IPS-20b (cell line): ENCODE measurements around the gene TBX21.

Source experiments
- H3K27ac ChIP-seq: one replicate; pipeline ENCODE4 v1.5.1; 2013; ENCODE audit warnings: low read length
- H3K27me3 ChIP-seq: 2 replicates; pipeline ENCODE4 v1.6.1; 2013; ENCODE audit warnings: mild to moderate bottlenecking, low read length, inconsistent platforms; ENCODE audit not compliant: insufficient read depth
- H3K36me3 ChIP-seq: 2 replicates; pipeline ENCODE4 v1.6.1; 2013; ENCODE audit warnings: low read depth, mild to moderate bottlenecking, inconsistent platforms, low read length, moderate library complexity; ENCODE audit not compliant: insufficient read depth
- H3K4me1 ChIP-seq: 2 replicates; pipeline ENCODE4 v1.6.1; 2013; ENCODE audit warnings: mild to moderate bottlenecking, control low read depth, inconsistent platforms, low read length, moderate library complexity; ENCODE audit not compliant: insufficient read depth
- H3K4me3 ChIP-seq: 2 replicates; pipeline ENCODE4 v1.5.1; 2013; ENCODE audit warnings: mild to moderate bottlenecking, low read length, inconsistent platforms
- H3K9ac ChIP-seq: 2 replicates; pipeline ENCODE4 v1.6.1; 2013; ENCODE audit warnings: low read depth, mild to moderate bottlenecking, inconsistent platforms, low read length, moderate library complexity
- H3K9me3 ChIP-seq: 2 replicates; pipeline ENCODE4 v1.6.1; 2013; ENCODE audit warnings: mild to moderate bottlenecking, low read depth, low read length, inconsistent platforms; ENCODE audit not compliant: insufficient read depth

Gene TBX21

GRCh38 chr17:47700471-47701449, 32.3 kb upstream of the TBX21 start:
- no peaks in the 10 kb centered on the region; the same call in 1 of the 2 replicates for H3K4me1 ChIP-seq
- no peak overlapping the region for H3K27ac ChIP-seq
- H3K9me3 ChIP-seq, result no peaks in the 10 kb centered on the region
- H3K27me3 ChIP-seq, result no peaks in the 10 kb centered on the region
- H3K4me3 ChIP-seq, result no peak overlapping the region
- no peak overlapping the region for H3K9ac ChIP-seq
- H3K36me3 ChIP-seq, result peaks cover 11% of the 10 kb centered on the region; the same call in 1 of the 2 replicates

GRCh38 chr17:47701608-47702007, 31.4 kb upstream of the TBX21 start:
- Histone ChIP-seq H3K9me3 (no peaks in the 10 kb centered on the region), H3K27ac (no peak overlapping the region), H3K4me3 (no peak overlapping the region), H3K4me1 (no peaks in the 10 kb centered on the region), H3K36me3 (peaks cover 11% of the 10 kb centered on the region; the same call in 1 of the 2 replicates), H3K27me3 (no peaks in the 10 kb centered on the region), H3K9ac (no peak overlapping the region)

- Histone ChIP-seq H3K27me3 (no peaks in the 10 kb centered on the region; the same call in 1 of the 2 replicates), H3K27ac (no peak overlapping the region), H3K9ac (no peak overlapping the region), H3K4me3 (no peak overlapping the region), H3K4me1 (no peaks in the 10 kb centered on the region), H3K9me3 (no peaks in the 10 kb centered on the region), H3K36me3 (peaks cover 7% of the 10 kb centered on the region; the same call in 1 of the 2 replicates)
These were observed 30.5 kb upstream of the TBX21 start for GRCh38 chr17:47702391-47702995.

- Histone ChIP-seq H3K4me3 (no peak overlapping the region), H3K27me3 (no peaks in the 10 kb centered on the region; the same call in 1 of the 2 replicates), H3K4me1 (no peaks in the 10 kb centered on the region), H3K27ac (no peak overlapping the region), H3K9ac (no peak overlapping the region), H3K36me3 (peaks cover 7% of the 10 kb centered on the region; the same call in 1 of the 2 replicates), H3K9me3 (no peaks in the 10 kb centered on the region)
These were observed 29.8 kb upstream of the TBX21 start for GRCh38 chr17:47703191-47703591.

- Histone ChIP-seq H3K4me1 (no peaks in the 10 kb centered on the region), H3K27me3 (no peaks in the 10 kb centered on the region; the same call in 1 of the 2 replicates), H3K9me3 (no peaks in the 10 kb centered on the region), H3K36me3 (peaks cover 7% of the 10 kb centered on the region; the same call in 1 of the 2 replicates), H3K4me3 (no peak overlapping the region), H3K9ac (no peak overlapping the region), H3K27ac (no peak overlapping the region)
These were observed 29.4 kb upstream of the TBX21 start for GRCh38 chr17:47703671-47704070.

GRCh38 chr17:47704116-47704515, 28.9 kb upstream of the TBX21 start:
- Histone ChIP-seq H3K27ac (no peak overlapping the region), H3K9me3 (no peaks in the 10 kb centered on the region), H3K4me1 (no peaks in the 10 kb centered on the region), H3K9ac (no peak overlapping the region), H3K36me3 (peaks cover 7% of the 10 kb centered on the region; the same call in 1 of the 2 replicates), H3K4me3 (no peak overlapping the region), H3K27me3 (no peaks in the 10 kb centered on the region; the same call in 1 of the 2 replicates)

GRCh38 chr17:47704736-47705135, 28.3 kb upstream of the TBX21 start:
- Histone ChIP-seq H3K9ac (no peak overlapping the region), H3K4me1 (no peaks in the 10 kb centered on the region), H3K27me3 (no peaks in the 10 kb centered on the region; the same call in 1 of the 2 replicates), H3K36me3 (peaks cover 7% of the 10 kb centered on the region; the same call in 1 of the 2 replicates), H3K4me3 (no peak overlapping the region), H3K9me3 (no peaks in the 10 kb centered on the region), H3K27ac (no peak overlapping the region)

- Histone ChIP-seq H3K27me3 (no peaks in the 10 kb centered on the region; the same call in 1 of the 2 replicates), H3K27ac (no peak overlapping the region), H3K9ac (no peak overlapping the region), H3K4me3 (no peak overlapping the region), H3K36me3 (0 out of 2 replicates have a peak, but pooled peaks cover under 1% of the 10 kb centered on the region), H3K9me3 (no peaks in the 10 kb centered on the region), H3K4me1 (no peaks in the 10 kb centered on the region)
These were observed 27.2 kb upstream of the TBX21 start for GRCh38 chr17:47705536-47706530.

- no peak overlapping the region for H3K9ac ChIP-seq
- no peak overlapping the region for H3K4me3 ChIP-seq
- H3K36me3 ChIP-seq, result no peaks in the 10 kb centered on the region
- no peaks in the 10 kb centered on the region for H3K4me1 ChIP-seq
- H3K27ac ChIP-seq, result no peak overlapping the region
- H3K27me3 ChIP-seq, result no peaks in the 10 kb centered on the region; the same call in 1 of the 2 replicates
- no peaks in the 10 kb centered on the region for H3K9me3 ChIP-seq
These were observed 25.8 kb upstream of the TBX21 start for GRCh38 chr17:47707056-47707804.

- H3K4me1 ChIP-seq, result no peaks in the 10 kb centered on the region
- H3K9ac ChIP-seq, result no peak overlapping the region
- no peaks in the 10 kb centered on the region for H3K9me3 ChIP-seq
- H3K27ac ChIP-seq, result no peak overlapping the region
- no peaks in the 10 kb centered on the region for H3K36me3 ChIP-seq
- H3K27me3 ChIP-seq, result peaks cover 4% of the 10 kb centered on the region
- H3K4me3 ChIP-seq, result no peak overlapping the region
These were observed 25.2 kb upstream of the TBX21 start for GRCh38 chr17:47707884-47708283.
